Activated naive CD4-positive, alpha-beta T cell treated with anti-CD3 and anti-CD28 coated beads, Interleukin-2, amount 10 ng/mL, durations not matched to agents 5 hours and 36 hours (primary cell): ENCODE data around the gene FPR3. TPM values are rescaled to one million over a fixed set of nuclear protein-coding genes. Genes with fewer than 3 reads are reported as not detected.

ENCODE experiments used
- total RNA-seq, 2 experiments: library from RNA; stranded (reverse); gene quantifications; one replicate each; pipeline ENCODE4 v1.2.3, GENCODE V29; 2021

FPR3 gene, protein sequence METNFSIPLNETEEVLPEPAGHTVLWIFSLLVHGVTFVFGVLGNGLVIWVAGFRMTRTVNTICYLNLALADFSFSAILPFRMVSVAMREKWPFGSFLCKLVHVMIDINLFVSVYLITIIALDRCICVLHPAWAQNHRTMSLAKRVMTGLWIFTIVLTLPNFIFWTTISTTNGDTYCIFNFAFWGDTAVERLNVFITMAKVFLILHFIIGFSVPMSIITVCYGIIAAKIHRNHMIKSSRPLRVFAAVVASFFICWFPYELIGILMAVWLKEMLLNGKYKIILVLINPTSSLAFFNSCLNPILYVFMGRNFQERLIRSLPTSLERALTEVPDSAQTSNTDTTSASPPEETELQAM
- total RNA-seq, result not detected

DNA sequence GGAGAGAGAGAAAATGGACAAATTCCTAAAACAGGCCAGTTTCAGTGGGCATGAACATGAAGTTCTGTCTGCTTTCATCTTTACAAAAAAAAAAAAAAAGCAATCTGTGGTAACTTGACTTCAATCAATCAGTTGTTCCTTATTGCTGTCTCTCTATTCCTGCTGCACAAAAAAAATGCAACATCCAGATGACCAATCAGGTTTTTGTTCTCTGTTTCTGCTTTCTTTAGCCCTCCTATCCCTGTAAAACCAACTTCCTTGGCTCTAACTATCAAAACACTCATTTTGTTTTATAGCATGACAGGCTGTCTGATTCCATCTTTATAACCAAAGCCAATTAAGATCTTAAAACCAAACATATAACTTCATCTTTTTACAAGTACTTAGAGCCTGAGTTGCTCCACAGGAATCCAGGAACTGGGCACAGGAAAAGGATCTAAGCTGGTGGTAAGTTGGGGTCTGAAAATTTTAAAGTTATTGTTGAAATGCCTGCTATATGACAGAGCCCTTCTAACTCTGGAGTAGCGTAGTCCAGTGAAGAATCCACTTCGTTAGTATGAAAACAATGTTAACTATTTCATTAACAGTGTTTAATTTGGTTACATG, at the start of gene FPR3:
Gene FPR3, plus strand, starts transcription at position 273 of the 606 bp plus-strand sequence. CDS start 28,592 bp downstream, outside the sequence.

DNA sequence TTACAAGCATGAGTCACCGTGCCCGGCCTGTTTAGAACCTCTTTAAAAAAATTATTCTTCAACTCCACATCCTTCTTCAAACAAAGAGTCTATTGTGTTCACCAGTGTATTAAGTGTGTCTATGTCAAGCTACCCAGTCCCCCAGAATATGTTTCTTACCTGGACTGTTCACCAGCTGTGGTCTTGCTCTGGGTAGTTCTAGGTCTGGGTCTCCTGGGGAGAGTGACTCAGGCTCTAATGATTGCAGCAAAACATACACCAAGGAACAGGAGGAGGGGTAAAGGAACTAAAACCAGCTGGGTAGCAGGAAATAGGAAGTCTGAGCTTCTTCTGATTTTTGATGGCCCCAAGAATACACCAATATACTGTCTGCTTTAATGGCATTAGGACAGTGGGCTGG, 43.3 kb upstream of the FPR3 start, which contains the start of gene FPR1:
Gene FPR1, minus strand, starts transcription at position 224 of the 400 bp plus-strand sequence. CDS start 4,884 bp downstream, outside the sequence.

DNA sequence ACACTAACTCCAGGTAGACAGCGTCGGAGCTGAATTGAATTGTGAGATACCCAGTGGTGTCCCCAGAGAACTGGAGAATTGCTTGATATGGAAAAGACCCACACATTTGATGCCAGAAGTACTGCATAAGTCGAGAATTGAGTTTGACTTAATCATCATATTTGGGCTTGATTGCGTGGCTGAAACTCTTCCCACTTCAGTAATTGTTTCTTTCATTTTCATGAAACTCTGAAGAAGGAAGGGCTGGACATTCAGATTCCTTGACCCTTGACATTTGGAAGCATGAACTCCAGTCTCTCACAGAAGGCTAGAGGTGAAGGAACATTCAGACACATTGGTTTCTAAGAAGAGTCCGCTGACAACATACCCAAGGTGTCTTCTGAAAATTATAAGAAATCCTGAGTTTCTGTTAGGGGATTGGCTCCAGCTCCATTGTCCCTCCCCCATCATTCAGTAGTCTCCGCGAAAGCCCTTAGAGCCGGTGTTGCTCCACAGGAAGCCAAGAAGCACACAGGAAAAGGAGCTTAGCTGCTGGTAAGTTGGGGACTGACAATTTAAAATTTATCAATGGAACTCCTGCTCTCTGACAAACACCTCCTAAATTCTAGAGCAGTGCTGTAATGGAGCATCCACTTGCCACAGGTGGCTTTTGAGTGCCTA, 34.1 kb upstream of the FPR3 start, which contains the start of gene FPR2:
Gene FPR2, plus strand, starts transcription at position 484 of the 660 bp plus-strand sequence. CDS start 7,479 bp downstream, outside the sequence.

Other genes with a start within 250 kb of the FPR3 start
- 10 to 100 TPM in 1 of 2 experiments, 1 to 10 TPM in 1; 7.6 to 10.1 TPM for gene ZNF175, start 223.9 kb upstream of the FPR3 start, total RNA-seq
- gene SIGLEC5, start 164.8 kb upstream of the FPR3 start, total RNA-seq, result not detected
- gene SIGLEC14, start 148.3 kb upstream of the FPR3 start, total RNA-seq, result not detected
- 1 to 10 TPM; 3.1 to 4.1 TPM for gene SPACA6, start 101.8 kb upstream of the FPR3 start, total RNA-seq
- gene HAS1, start 71.2 kb upstream of the FPR3 start, total RNA-seq, result not detected
- gene FPR1, start 43.3 kb upstream of the FPR3 start, total RNA-seq, result not detected
- not detected for gene FPR2, start 34.0 kb upstream of the FPR3 start, total RNA-seq
- gene ZNF577, start 92.8 kb downstream of the FPR3 start, total RNA-seq, result 1 to 10 TPM; 9.0 TPM
- gene ZNF649, start 109.9 kb downstream of the FPR3 start, total RNA-seq, result 10 to 100 TPM; 13.2 to 15.2 TPM
- 1 to 10 TPM; 6.7 to 7.3 TPM for gene ZNF613, start 132.3 kb downstream of the FPR3 start, total RNA-seq
- 10 to 100 TPM; 19.2 to 20.2 TPM for gene ZNF350, start 191.7 kb downstream of the FPR3 start, total RNA-seq
- gene ZNF615, start 213.1 kb downstream of the FPR3 start, total RNA-seq, result 10 to 100 TPM; 15.1 to 17.3 TPM
- 10 to 100 TPM; 10.6 to 10.7 TPM for gene ZNF614, start 233.2 kb downstream of the FPR3 start, total RNA-seq